Suprapubic skin (tissue), 4 donors: ENCODE results near the gene HCRTR2. TPM values are rescaled to one million over a fixed set of nuclear protein-coding genes. Genes with fewer than 3 reads are reported as not detected.

Experiments used
- DNase-seq, 2 donors: peaks; one replicate each; pipeline ENCODE4 v3.0.0-alpha.2; 2019; ENCODE audit warnings: low spot score in 2 of 2
- H3K27ac ChIP-seq: fragments of 200-600 bp; sonication (generic); one replicate; pipeline ENCODE4 v1.5.1; 2019
- H3K27me3 ChIP-seq: fragments of 200-600 bp; sonication (generic); one replicate; pipeline ENCODE4 v1.5.1; 2019
- H3K36me3 ChIP-seq: fragments of 200-600 bp; sonication (generic); one replicate; pipeline ENCODE4 v1.5.1; 2019
- H3K4me1 ChIP-seq: fragments of 200-600 bp; sonication (generic); one replicate; pipeline ENCODE4 v1.5.1; 2019
- H3K4me3 ChIP-seq: fragments of 200-600 bp; sonication (generic); one replicate; pipeline ENCODE4 v1.5.1; 2019; ENCODE audit warnings: mild to moderate bottlenecking
- H3K9me3 ChIP-seq: fragments of 200-600 bp; sonication (generic); one replicate; pipeline ENCODE4 v1.5.1; 2019
- EP300 ChIP-seq: sonication (generic); formaldehyde crosslinking; IDR thresholded peaks from one replicate; pipeline ENCODE4 v1.6.1; 2017; ENCODE audit warnings: antibody characterized with exemption
- POLR2A ChIP-seq, 2 donors: fragments of 450-650 bp; IDR thresholded peaks; one replicate each; pipeline ENCODE4 v1.6.1; 2017; ENCODE audit warnings: antibody characterized with exemption in 2 of 2, mild to moderate bottlenecking in 2 of 2, moderate library complexity in 2 of 2
- POLR2AphosphoS5 ChIP-seq, 3 donors: sonication (generic); formaldehyde crosslinking; IDR thresholded peaks; one replicate each; pipeline ENCODE4 v1.6.1; 2017; ENCODE audit warnings: antibody characterized with exemption in 3 of 3
- WGBS: methylation state at CpG from one replicate; pipeline ENCODE4 v1.1.5; 2018; 5-methylcytosine and 5-hydroxymethylcytosine counted together
- total RNA-seq, 4 donors: library from RNA; depleted of rRNA; stranded (reverse); fragments of >200 nt; gene quantifications; one replicate each; pipeline ENCODE4 v1.1.0, GENCODE V29; 2016
- TF ChIP-seq, protein P1 (sequence below), 2 donors: fragments of 200-600 bp in 1 of 2; fragments of 450-650 bp in 1 of 2; sonication (generic) in 1 of 2; IDR thresholded peaks; one replicate each; pipeline ENCODE4 v1.5.1; 2016 to 2019; ENCODE audit warnings: antibody characterized with exemption in 2 of 2, mild to moderate bottlenecking in 1 of 2, moderate library complexity in 1 of 2

Gene HCRTR2
- total RNA-seq, 4 donors from 2014 or later, result not detected

DNA sequence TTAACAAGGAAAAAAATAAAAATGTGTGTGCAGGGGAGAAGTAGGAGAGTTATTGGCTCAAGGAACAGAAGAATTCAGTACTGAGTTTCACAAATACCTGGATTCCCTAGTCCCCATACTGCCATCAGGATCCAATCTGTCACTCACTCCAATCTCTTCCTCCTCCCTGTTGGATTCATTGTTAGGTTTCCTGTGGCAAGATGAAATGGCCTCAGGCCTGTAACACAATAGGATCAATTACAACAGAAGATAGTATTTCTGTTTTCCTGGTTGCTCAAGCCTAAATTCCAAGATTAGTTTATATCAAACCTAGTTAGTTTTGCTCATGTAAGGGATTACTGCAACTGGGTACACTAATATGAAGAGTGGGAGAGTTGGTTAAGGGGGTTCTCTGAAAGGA lies 24.4 kb downstream of the HCRTR2 start:
- Histone ChIP-seq H3K9me3 (no peaks in the 10 kb centered on the region), H3K36me3 (no peaks in the 10 kb centered on the region), H3K4me3 (no peak overlapping the region), H3K27ac (no peak overlapping the region), H3K4me1 (no peaks in the 10 kb centered on the region), H3K27me3 (no peaks in the 10 kb centered on the region)
- no peak for DNase-seq
- TF ChIP-seq, protein P1, sequence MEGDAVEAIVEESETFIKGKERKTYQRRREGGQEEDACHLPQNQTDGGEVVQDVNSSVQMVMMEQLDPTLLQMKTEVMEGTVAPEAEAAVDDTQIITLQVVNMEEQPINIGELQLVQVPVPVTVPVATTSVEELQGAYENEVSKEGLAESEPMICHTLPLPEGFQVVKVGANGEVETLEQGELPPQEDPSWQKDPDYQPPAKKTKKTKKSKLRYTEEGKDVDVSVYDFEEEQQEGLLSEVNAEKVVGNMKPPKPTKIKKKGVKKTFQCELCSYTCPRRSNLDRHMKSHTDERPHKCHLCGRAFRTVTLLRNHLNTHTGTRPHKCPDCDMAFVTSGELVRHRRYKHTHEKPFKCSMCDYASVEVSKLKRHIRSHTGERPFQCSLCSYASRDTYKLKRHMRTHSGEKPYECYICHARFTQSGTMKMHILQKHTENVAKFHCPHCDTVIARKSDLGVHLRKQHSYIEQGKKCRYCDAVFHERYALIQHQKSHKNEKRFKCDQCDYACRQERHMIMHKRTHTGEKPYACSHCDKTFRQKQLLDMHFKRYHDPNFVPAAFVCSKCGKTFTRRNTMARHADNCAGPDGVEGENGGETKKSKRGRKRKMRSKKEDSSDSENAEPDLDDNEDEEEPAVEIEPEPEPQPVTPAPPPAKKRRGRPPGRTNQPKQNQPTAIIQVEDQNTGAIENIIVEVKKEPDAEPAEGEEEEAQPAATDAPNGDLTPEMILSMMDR (IDR thresholded peaks at IDR 0.05), result no peak
- no peak for TF ChIP-seq EP300
- no peak for TF ChIP-seq POLR2A (IDR thresholded peaks at IDR 0.05)
- no peak for TF ChIP-seq POLR2AphosphoS5 (IDR thresholded peaks at IDR 0.05)

DNA sequence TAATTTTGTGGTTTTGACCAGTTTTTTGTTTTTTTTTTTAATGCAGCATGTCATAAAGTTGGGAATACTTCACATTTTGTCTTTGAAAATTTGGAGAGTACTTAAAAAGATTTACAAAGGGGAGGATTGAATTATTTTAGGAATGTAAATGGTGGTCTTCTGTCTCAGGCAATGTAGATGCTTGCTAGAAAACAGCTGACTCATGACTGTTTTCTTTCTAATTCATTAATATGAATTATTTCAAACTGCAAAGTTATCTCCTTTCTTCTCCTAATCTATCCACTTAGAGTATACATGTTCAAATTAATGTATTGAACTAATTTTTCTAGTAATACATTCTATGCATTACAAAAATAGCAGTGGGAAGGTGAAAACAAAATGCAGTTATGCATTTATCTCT lies 24.9 kb downstream of the HCRTR2 start:
- Histone ChIP-seq H3K4me3 (no peak overlapping the region), H3K4me1 (no peaks in the 10 kb centered on the region), H3K9me3 (no peaks in the 10 kb centered on the region), H3K27ac (no peak overlapping the region), H3K27me3 (no peaks in the 10 kb centered on the region), H3K36me3 (no peaks in the 10 kb centered on the region)
- DNase-seq, result no peak
- TF ChIP-seq, protein P1 (IDR thresholded peaks at IDR 0.05), result no peak
- no peak for TF ChIP-seq POLR2AphosphoS5 (IDR thresholded peaks at IDR 0.05)
- no peak for TF ChIP-seq POLR2A (IDR thresholded peaks at IDR 0.05)
- TF ChIP-seq EP300, result no peak

DNA sequence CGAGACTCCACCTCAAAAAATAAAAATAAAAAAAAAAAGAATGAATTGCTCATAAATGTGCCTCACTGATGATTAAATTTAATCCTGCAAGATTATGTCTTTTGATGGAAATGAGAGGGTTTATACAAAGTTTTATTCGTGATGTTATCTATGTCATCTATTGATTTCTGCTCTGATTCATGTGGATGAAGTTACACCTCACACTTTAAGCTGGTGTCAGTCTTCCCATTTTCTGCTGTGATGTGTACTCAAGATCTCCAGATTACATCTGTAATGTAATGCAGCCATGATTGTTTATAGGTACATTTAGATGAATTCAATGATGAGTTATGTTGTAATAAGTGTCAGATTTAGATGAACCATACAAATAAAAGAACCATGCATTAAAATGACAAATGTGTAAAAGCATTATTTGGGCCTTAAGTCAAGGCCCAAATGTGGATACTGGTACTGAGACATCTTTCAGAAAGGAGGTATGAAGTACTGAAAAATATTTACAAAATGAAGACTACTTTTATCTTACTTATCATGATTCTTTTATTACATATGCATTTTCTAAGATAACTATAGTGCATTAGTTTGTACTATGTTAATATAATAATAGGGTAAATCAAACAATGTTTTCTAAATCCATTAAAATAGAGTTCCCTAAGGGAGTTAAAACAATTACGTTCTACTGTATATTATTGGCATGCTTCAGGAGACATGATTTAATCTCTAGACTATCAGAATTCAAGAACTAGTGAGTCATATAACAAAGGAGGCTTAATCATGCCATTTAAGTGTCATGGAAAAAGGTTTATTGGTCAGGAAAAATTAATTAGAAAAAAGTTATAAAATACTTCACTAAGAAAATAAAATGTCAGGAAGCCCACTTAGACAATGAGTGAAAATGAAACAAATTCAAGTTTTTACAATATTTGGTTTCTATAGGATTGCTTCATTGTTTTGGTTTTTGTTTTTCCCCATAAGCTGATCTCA lies 34.5 kb downstream of the HCRTR2 start:
- Histone ChIP-seq H3K27ac (no peak overlapping the region), H3K4me1 (no peaks in the 10 kb centered on the region), H3K4me3 (no peak overlapping the region), H3K36me3 (no peaks in the 10 kb centered on the region), H3K9me3 (no peaks in the 10 kb centered on the region), H3K27me3 (no peaks in the 10 kb centered on the region)
- DNase-seq, result no peak
- 70% methylated on average over 3 of the region's 3 CpGs for WGBS
- TF ChIP-seq POLR2A (IDR thresholded peaks at IDR 0.05) (no peak), POLR2AphosphoS5 (IDR thresholded peaks at IDR 0.05) (no peak), EP300 (no peak)
- TF ChIP-seq, protein P1 (IDR thresholded peaks at IDR 0.05), result no peak

DNA sequence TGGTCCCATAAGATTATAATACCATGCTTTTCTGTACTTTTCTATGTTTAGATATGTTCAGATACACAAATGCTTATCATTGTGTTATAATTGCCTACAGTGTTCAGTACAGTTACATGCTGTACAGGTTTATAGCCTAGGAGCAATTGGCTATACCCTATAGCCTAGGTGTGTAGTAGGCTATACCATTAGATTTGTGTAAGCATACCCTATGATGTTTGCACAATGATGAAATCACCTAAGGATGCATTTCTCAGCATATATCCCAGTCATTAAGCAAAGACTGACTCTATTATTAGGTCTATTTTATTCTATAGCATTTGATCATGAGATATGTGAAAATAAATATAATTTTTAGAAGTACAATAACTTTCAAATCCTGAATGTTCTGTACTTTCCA lies 36.6 kb downstream of the HCRTR2 start:
- H3K27me3 ChIP-seq, result no peaks in the 10 kb centered on the region
- no peaks in the 10 kb centered on the region for H3K9me3 ChIP-seq
- H3K27ac ChIP-seq, result no peak overlapping the region
- no peak for TF ChIP-seq POLR2A (IDR thresholded peaks at IDR 0.05)
- no peak for TF ChIP-seq POLR2AphosphoS5 (IDR thresholded peaks at IDR 0.05)
- TF ChIP-seq EP300, result no peak
- TF ChIP-seq, protein P1 (IDR thresholded peaks at IDR 0.05), result no peak
- H3K36me3 ChIP-seq, result no peaks in the 10 kb centered on the region
- DNase-seq, result no peak
- no peaks in the 10 kb centered on the region for H3K4me1 ChIP-seq
- no peak overlapping the region for H3K4me3 ChIP-seq

DNA sequence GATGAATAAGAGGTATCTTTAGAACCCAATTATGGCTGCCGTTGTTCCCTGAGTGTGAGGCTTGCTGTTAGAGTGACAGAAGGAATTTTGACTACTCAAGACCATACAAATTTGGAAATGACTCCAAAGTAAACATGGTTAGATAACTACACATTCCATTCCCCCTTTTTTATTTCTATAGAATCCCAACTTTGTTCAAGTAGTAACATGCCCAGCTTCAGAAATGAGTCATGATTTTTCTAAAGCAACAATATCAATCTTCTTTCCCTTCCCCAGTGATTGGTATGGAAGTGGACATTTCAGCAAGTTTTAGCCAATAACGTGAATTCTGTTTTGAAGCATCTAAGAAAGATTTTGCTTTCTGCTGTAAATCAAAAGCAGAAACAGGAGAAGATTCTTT lies 37.8 kb downstream of the HCRTR2 start:
- 44% methylated on average over 2 of the region's 2 CpGs for WGBS
- H3K9me3 ChIP-seq, result no peaks in the 10 kb centered on the region
- H3K4me1 ChIP-seq, result no peaks in the 10 kb centered on the region

More for the DNA sequence above, 37.8 kb downstream of the HCRTR2 start:
- TF ChIP-seq POLR2AphosphoS5 (IDR thresholded peaks at IDR 0.05) (no peak), EP300 (no peak), POLR2A (IDR thresholded peaks at IDR 0.05) (no peak)
- TF ChIP-seq, protein P1 (IDR thresholded peaks at IDR 0.05), result no peak
- Histone ChIP-seq H3K36me3 (no peaks in the 10 kb centered on the region), H3K27me3 (no peaks in the 10 kb centered on the region), H3K27ac (no peak overlapping the region), H3K4me3 (no peak overlapping the region)
- DNase-seq, result no peak
